ENCODE results near the gene CCDC92B. TPM values are rescaled to one million over a fixed set of nuclear protein-coding genes. Genes with fewer than 3 reads are reported as not detected.

The CCDC92B gene
- total and polyA plus RNA-seq, 2 of the 13 experiments (the other 11 are each of a cell fraction or from before 2014, with no cell fraction given), result not detected

DNA sequence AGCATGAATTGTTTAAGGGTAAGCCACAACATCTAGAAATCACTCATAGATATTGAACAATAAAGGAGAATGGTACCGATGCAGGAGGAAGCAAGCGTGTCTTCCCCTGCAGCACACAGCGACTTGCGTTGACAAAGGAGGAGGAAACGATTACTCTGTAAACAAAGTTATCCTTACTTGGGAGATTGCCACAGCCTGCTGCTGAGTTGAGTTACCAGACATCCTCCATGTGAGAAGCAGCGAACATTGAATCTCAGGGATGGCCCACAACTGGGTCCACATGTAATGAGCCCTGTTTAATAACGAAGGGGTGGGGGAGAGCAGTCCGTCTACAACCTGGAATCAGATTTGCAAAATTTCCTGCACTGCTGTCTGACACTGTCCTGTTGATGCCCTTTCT, 65.5 kb downstream of the CCDC92B start (continued):
- TF ChIP-seq SCMH1 (CRISPR knock-in tag; IDR thresholded peaks at IDR 0.05; ENCODE audit: borderline replicate concordance), result no peak
- TF ChIP-seq HOXA9 (CRISPR knock-in tag; IDR thresholded peaks at IDR 0.05; ENCODE audit: borderline replicate concordance), result no peak
- TF ChIP-seq ZNF564 (CRISPR knock-in tag; IDR thresholded peaks at IDR 0.05), result no peak
- TF ChIP-seq FOXP1 (IDR thresholded peaks at IDR 0.05), result no peak
- no peak for TF ChIP-seq FOXP1 (CRISPR knock-in tag; IDR thresholded peaks at IDR 0.05)
- no peak for TF ChIP-seq EEA1 (CRISPR knock-in tag; IDR thresholded peaks at IDR 0.05; ENCODE audit: borderline replicate concordance)
- no peak for TF ChIP-seq NFYC (CRISPR knock-in tag; IDR thresholded peaks at IDR 0.05)
- no peak for TF ChIP-seq CBX1 (IDR thresholded peaks at IDR 0.05; ENCODE audit: low read depth)
- no peak for TF ChIP-seq SRSF9 (IDR thresholded peaks at IDR 0.05; ENCODE audit: borderline replicate concordance, insufficient read depth, low read depth, low read length, poor library complexity, severe bottlenecking)

GRCh38 chr17:2682176-2682938, 67.1 kb downstream of the CCDC92B start:
- Histone ChIP-seq H3K4me1 (ENCODE audit: insufficient read depth, low read length) (no peaks in the 10 kb centered on the region), H2AFZ (ENCODE audit: low read length) (no peak overlapping the region), H4K20me1 (ENCODE audit: insufficient read depth, low read length) (no peaks in the 10 kb centered on the region), H3K27ac (ENCODE audit: extremely low read length, insufficient read depth, low read length) (no peak overlapping the region), H3K36me3 (replicated peaks in 1 of 2; ENCODE audit: control insufficient read depth in 1 of 2, insufficient read depth in 2 of 2, low read length in 2 of 2) (peaks cover 8 to 37% of the 10 kb centered on the region in 2 experiments; a peak in 4 of 5 replicates), H3K4me3 (replicated peaks in 1 of 3; ENCODE audit: insufficient read depth in 1 of 3, low read depth in 2 of 3, low read length in 3 of 3) (no peak overlapping the region), H3K27me3 (ENCODE audit: control insufficient read depth in 1 of 2, insufficient read depth in 2 of 2, low read length in 2 of 2) (no peaks in the 10 kb centered on the region), H3K4me2 (ENCODE audit: low read depth, low read length) (no peak overlapping the region), H3K79me2 (ENCODE audit: insufficient read depth, low read length) (no peaks in the 10 kb centered on the region), H3K9me3 (ENCODE audit: low read length) (no peaks in the 10 kb centered on the region), H3K9ac (ENCODE audit: insufficient read depth, low read depth, low read length) (no peak overlapping the region)
- TF ChIP-seq ZNF335 (CRISPR knock-in tag; IDR thresholded peaks at IDR 0.05) (no peak), KLF16 (CRISPR knock-in tag; IDR thresholded peaks at IDR 0.05) (no peak), ZNF124 (CRISPR knock-in tag; IDR thresholded peaks at IDR 0.05) (no peak), ARNT2 (CRISPR knock-in tag; IDR thresholded peaks at IDR 0.05; ENCODE audit: low read depth) (no peak), ZNF367 (CRISPR knock-in tag; IDR thresholded peaks at IDR 0.05; ENCODE audit: borderline replicate concordance) (no peak), SUZ12 (IDR thresholded peaks at IDR 0.05; ENCODE audit: low read depth, low read length) (no peak), MLX (CRISPR knock-in tag; IDR thresholded peaks at IDR 0.05) (no peak), SMYD3 (CRISPR knock-in tag; IDR thresholded peaks at IDR 0.05) (no peak)
- TF ChIP-seq, protein P1, sequence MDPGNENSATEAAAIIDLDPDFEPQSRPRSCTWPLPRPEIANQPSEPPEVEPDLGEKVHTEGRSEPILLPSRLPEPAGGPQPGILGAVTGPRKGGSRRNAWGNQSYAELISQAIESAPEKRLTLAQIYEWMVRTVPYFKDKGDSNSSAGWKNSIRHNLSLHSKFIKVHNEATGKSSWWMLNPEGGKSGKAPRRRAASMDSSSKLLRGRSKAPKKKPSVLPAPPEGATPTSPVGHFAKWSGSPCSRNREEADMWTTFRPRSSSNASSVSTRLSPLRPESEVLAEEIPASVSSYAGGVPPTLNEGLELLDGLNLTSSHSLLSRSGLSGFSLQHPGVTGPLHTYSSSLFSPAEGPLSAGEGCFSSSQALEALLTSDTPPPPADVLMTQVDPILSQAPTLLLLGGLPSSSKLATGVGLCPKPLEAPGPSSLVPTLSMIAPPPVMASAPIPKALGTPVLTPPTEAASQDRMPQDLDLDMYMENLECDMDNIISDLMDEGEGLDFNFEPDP (CRISPR knock-in tag; conservative IDR thresholded peaks at IDR 0.05), result no peak
- BruUV-seq (replicated peaks), result TSS peak; percentile 8
- in situ Hi-C loops (cut with HindIII; ENCODE audit: extremely low pct_ligation_motif_present, low pct_unique_long_range_greater_than_20kb), result no loop called here
- ChIA-PET POLR2A (no interaction called here), CTCF (ENCODE audit: low intra/inter-chr PET ratio, low total read pairs) (no interaction called here)
- intact Hi-C loops (cut with micrococcal nuclease; ENCODE audit: unreplicated experiment), result no loop called here
- DNase-seq (ENCODE audit: low spot score) (no peak), ATAC-seq (no peak), FAIRE-seq (no peak)
- 88% methylated on average over 3 of the region's 3 CpGs for WGBS (ENCODE audit: low lambda C conversion rate)
